ENCODE data around the gene FZD10.

The FZD10 gene

DNA sequence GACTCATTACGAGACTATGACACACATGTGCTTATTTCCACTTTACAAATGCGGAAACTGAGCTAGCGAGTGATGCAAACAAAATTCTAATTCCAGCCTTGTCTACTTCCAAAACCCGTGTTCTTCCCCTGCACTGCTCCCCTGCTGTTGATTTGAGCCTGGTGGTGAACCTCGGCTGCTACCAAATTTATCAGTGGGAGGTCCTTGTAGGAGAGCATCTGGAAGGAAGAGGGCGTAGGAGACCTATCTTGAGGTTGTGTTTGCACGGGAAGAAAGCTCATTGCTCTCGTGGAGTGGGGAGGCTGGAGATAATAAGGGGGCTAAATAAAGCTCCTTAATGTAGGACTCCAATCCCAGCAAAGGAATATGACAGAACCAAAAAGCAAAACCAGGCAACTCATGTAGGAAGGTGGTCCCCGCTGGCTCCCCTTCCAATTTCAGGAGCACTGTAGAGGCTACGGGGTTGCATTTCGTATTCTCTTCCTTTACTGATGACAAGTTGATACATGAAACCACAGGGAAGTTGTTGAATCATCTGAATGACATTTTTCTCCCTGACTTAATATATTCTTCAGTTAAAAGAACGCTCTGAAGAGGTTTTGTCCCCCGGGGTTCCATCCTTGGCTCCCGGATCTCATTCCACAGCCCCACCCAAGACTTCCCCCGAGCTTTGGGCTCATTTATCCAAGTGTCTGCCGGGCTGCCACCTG, 52.6 kb downstream of the FZD10 start:
- no peak for DNase-seq

All from NCI-H1694 treated with DMSO at 0.1 percent for 48 hours (cell line).